ENCODE results near the gene BRPF3. TPM values are rescaled to one million over a fixed set of nuclear protein-coding genes. Genes with fewer than 3 reads are reported as not detected.

BRPF3 gene
- polyA plus RNA-seq, 4 donors = 12.7 to 59.0 (median 19.6) TPM

DNA sequence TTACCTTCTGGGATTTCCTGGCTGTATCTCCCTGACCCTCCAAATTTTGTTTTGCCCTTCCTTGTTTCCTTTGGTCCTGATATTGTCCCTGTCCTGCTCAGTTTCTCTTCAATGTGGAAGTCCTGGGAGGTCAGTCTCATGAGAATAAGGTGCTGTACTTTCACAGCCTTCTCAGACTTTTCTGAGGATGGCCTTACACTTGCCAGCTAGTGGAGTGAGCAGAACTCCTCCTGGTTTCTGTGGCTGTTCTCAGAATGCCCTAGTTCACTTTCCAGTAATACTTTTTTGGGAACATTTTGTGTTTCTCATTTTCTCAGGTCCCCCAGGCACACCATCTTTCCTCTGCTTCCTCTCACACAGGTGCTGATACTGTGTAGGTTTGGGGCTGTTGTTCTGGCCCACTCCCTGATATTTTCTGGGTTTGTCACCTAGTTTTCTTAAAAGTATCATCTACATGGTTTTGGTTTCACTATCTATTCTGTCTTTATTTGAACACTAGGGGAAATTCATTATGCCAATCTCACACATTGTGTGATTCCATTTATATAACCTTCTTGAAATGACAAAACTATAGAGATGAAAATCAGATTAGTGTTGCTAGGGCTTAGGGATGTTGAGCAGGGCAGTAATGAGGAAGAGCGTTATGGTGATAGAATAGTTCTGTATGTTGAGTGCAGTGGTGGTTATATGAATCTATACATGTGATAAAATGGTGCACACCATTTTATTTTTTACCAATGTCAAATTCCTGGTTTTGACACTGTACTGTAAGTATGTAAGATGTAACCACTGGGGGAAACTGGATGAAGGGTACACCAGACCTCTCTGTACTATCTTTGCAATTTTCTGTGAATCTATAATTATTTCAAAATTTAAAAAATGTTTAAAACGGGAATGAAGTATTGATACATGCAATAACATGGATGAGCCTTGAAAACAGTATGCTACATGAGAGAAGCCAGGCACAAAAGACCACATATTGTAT is 27.2 kb upstream of the BRPF3 start:
- DNase-seq = no peak
- peak overlapping the region in 1 of 3 donors; percentile 15 for H3K27ac ChIP-seq (ENCODE audit: low read depth in 1 of 3, low read length in 2 of 3)
- no peaks in the 10 kb centered on the region for H3K4me1 ChIP-seq (ENCODE audit: control insufficient read depth in 3 of 3, insufficient read depth in 2 of 3, low read depth in 1 of 3, low read length in 2 of 3)
- no peaks in the 10 kb centered on the region for H3K27me3 ChIP-seq (ENCODE audit: control insufficient read depth in 3 of 3, insufficient read depth in 3 of 3, low read length in 3 of 3)
- 92 to 94% (median 92%) methylated on average over 2 of the region's 2 CpGs for WGBS, 3 donors
- no peaks in the 10 kb centered on the region for H3K9me3 ChIP-seq (ENCODE audit: control insufficient read depth in 2 of 2, insufficient read depth in 1 of 2, low read depth in 1 of 2, low read length in 1 of 2)
- no peak for FAIRE-seq
- H3K36me3 ChIP-seq (ENCODE audit: control insufficient read depth in 3 of 3, insufficient read depth in 2 of 3, low read depth in 1 of 3, low read length in 3 of 3) = no peaks in the 10 kb centered on the region
- no peak overlapping the region for H3K4me3 ChIP-seq (ENCODE audit: low read depth in 1 of 3, low read length in 3 of 3)

GRCh38 chr6:36170704-36171103 is 25.8 kb upstream of the BRPF3 start:
- FAIRE-seq (no peak), DNase-seq (no peak)
- no peaks in the 10 kb centered on the region for H3K36me3 ChIP-seq (ENCODE audit: control insufficient read depth in 3 of 3, insufficient read depth in 2 of 3, low read depth in 1 of 3, low read length in 3 of 3)
- H3K9me3 ChIP-seq (ENCODE audit: control insufficient read depth in 2 of 2, insufficient read depth in 1 of 2, low read depth in 1 of 2, low read length in 1 of 2) = no peaks in the 10 kb centered on the region
- no peak overlapping the region for H3K27ac ChIP-seq (ENCODE audit: low read depth in 1 of 3, low read length in 2 of 3)
- H3K4me3 ChIP-seq (ENCODE audit: low read depth in 1 of 3, low read length in 3 of 3) = no peak overlapping the region
- WGBS, 3 donors = 97 to 99% (median 99%) methylated on average over 2 of the region's 2 CpGs
- no peaks in the 10 kb centered on the region for H3K4me1 ChIP-seq (ENCODE audit: control insufficient read depth in 3 of 3, insufficient read depth in 2 of 3, low read depth in 1 of 3, low read length in 2 of 3)
- no peaks in the 10 kb centered on the region for H3K27me3 ChIP-seq (ENCODE audit: control insufficient read depth in 3 of 3, insufficient read depth in 3 of 3, low read length in 3 of 3)

GRCh38 chr6:36171573-36171972 is 25.0 kb upstream of the BRPF3 start:
- DNase-seq = no peak
- Histone ChIP-seq H3K36me3 (ENCODE audit: control insufficient read depth in 3 of 3, insufficient read depth in 2 of 3, low read depth in 1 of 3, low read length in 3 of 3) (no peaks in the 10 kb centered on the region), H3K9me3 (ENCODE audit: control insufficient read depth in 2 of 2, insufficient read depth in 1 of 2, low read depth in 1 of 2, low read length in 1 of 2) (no peaks in the 10 kb centered on the region), H3K27me3 (ENCODE audit: control insufficient read depth in 3 of 3, insufficient read depth in 3 of 3, low read length in 3 of 3) (no peaks in the 10 kb centered on the region), H3K4me3 (ENCODE audit: low read depth in 1 of 3, low read length in 3 of 3) (no peak overlapping the region), H3K4me1 (ENCODE audit: control insufficient read depth in 3 of 3, insufficient read depth in 2 of 3, low read depth in 1 of 3, low read length in 2 of 3) (no peaks in the 10 kb centered on the region), H3K27ac (ENCODE audit: low read depth in 1 of 3, low read length in 2 of 3) (no peak overlapping the region)
- 68 to 77% (median 75%) methylated on average over 2 of the region's 2 CpGs for WGBS, 3 donors
- FAIRE-seq = no peak

- H3K36me3 ChIP-seq (ENCODE audit: control insufficient read depth in 3 of 3, insufficient read depth in 2 of 3, low read depth in 1 of 3, low read length in 3 of 3) = no peaks in the 10 kb centered on the region
- FAIRE-seq = no peak
These were observed 19.4 kb upstream of the BRPF3 start for GRCh38 chr6:36177166-36177565.

GRCh38 chr6:36178544-36178943 is 18.0 kb upstream of the BRPF3 start:
- Histone ChIP-seq H3K4me3 (ENCODE audit: low read depth in 1 of 3, low read length in 3 of 3) (no peak overlapping the region), H3K36me3 (ENCODE audit: control insufficient read depth in 3 of 3, insufficient read depth in 2 of 3, low read depth in 1 of 3, low read length in 3 of 3) (no peaks in the 10 kb centered on the region), H3K27ac (ENCODE audit: low read depth in 1 of 3, low read length in 2 of 3) (no peak overlapping the region), H3K4me1 (ENCODE audit: control insufficient read depth in 3 of 3, insufficient read depth in 2 of 3, low read depth in 1 of 3, low read length in 2 of 3) (no peaks in the 10 kb centered on the region), H3K9me3 (ENCODE audit: control insufficient read depth in 2 of 2, insufficient read depth in 1 of 2, low read depth in 1 of 2, low read length in 1 of 2) (peaks cover 0 to 21% of the 10 kb centered on the region in 2 donors), H3K27me3 (ENCODE audit: control insufficient read depth in 3 of 3, insufficient read depth in 3 of 3, low read length in 3 of 3) (no peaks in the 10 kb centered on the region)
- FAIRE-seq (no peak), DNase-seq (no peak)

More at GRCh38 chr6:36177166-36177565, 19.4 kb upstream of the BRPF3 start:
- no peaks in the 10 kb centered on the region for H3K4me1 ChIP-seq (ENCODE audit: control insufficient read depth in 3 of 3, insufficient read depth in 2 of 3, low read depth in 1 of 3, low read length in 2 of 3)
- H3K4me3 ChIP-seq (ENCODE audit: low read depth in 1 of 3, low read length in 3 of 3) = no peak overlapping the region
- H3K27me3 ChIP-seq (ENCODE audit: control insufficient read depth in 3 of 3, insufficient read depth in 3 of 3, low read length in 3 of 3) = no peaks in the 10 kb centered on the region
- DNase-seq = no peak
- H3K9me3 ChIP-seq (ENCODE audit: control insufficient read depth in 2 of 2, insufficient read depth in 1 of 2, low read depth in 1 of 2, low read length in 1 of 2) = peaks cover 0 to 17% of the 10 kb centered on the region in 2 donors
- H3K27ac ChIP-seq (ENCODE audit: low read depth in 1 of 3, low read length in 2 of 3) = no peak overlapping the region

DNA sequence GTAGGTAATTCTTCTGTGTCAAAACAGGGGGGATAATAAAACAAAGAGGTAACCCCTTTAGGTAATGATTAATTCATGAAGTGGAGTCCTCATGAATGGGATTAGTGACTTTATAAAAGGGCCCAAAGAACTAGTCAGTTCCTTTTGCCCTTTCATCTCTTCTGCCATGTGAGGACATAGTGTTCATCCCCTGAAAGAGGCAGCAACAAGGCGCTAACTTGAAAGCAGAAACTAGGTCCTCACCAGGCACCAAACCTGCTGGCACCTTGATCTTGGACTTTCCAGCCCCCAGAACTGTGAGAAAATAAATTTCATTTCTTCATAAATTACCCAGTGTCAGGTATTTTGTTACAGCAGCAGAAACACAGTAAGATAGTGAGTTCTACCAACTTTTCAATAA is 16.4 kb upstream of the BRPF3 start:
- H3K4me3 ChIP-seq (ENCODE audit: low read depth in 1 of 3, low read length in 3 of 3) = no peak overlapping the region
- no peaks in the 10 kb centered on the region for H3K36me3 ChIP-seq (ENCODE audit: control insufficient read depth in 3 of 3, insufficient read depth in 2 of 3, low read depth in 1 of 3, low read length in 3 of 3)
- H3K4me1 ChIP-seq (ENCODE audit: control insufficient read depth in 3 of 3, insufficient read depth in 2 of 3, low read depth in 1 of 3, low read length in 2 of 3) = no peaks in the 10 kb centered on the region
- no peaks in the 10 kb centered on the region for H3K27me3 ChIP-seq (ENCODE audit: control insufficient read depth in 3 of 3, insufficient read depth in 3 of 3, low read length in 3 of 3)
- H3K27ac ChIP-seq (ENCODE audit: low read depth in 1 of 3, low read length in 2 of 3) = no peak overlapping the region
- peaks cover 0 to 21% of the 10 kb centered on the region in 2 donors for H3K9me3 ChIP-seq (ENCODE audit: control insufficient read depth in 2 of 2, insufficient read depth in 1 of 2, low read depth in 1 of 2, low read length in 1 of 2)
- 94 to 100% (median 100%) methylated on average over 1 of the region's 1 CpG for WGBS, 3 donors
- FAIRE-seq (no peak), DNase-seq (no peak)

GRCh38 chr6:36184311-36184710 is 12.2 kb upstream of the BRPF3 start:
- Histone ChIP-seq H3K27ac (ENCODE audit: low read depth in 1 of 3, low read length in 2 of 3) (no peak overlapping the region), H3K27me3 (ENCODE audit: control insufficient read depth in 3 of 3, insufficient read depth in 3 of 3, low read length in 3 of 3) (no peaks in the 10 kb centered on the region), H3K4me3 (ENCODE audit: low read depth in 1 of 3, low read length in 3 of 3) (no peak overlapping the region), H3K36me3 (ENCODE audit: control insufficient read depth in 3 of 3, insufficient read depth in 2 of 3, low read depth in 1 of 3, low read length in 3 of 3) (no peaks in the 10 kb centered on the region), H3K9me3 (ENCODE audit: control insufficient read depth in 2 of 2, insufficient read depth in 1 of 2, low read depth in 1 of 2, low read length in 1 of 2) (peaks cover 0 to 6% of the 10 kb centered on the region in 2 donors), H3K4me1 (ENCODE audit: control insufficient read depth in 3 of 3, insufficient read depth in 2 of 3, low read depth in 1 of 3, low read length in 2 of 3) (no peaks in the 10 kb centered on the region)
- DNase-seq (no peak), FAIRE-seq (no peak)

DNA sequence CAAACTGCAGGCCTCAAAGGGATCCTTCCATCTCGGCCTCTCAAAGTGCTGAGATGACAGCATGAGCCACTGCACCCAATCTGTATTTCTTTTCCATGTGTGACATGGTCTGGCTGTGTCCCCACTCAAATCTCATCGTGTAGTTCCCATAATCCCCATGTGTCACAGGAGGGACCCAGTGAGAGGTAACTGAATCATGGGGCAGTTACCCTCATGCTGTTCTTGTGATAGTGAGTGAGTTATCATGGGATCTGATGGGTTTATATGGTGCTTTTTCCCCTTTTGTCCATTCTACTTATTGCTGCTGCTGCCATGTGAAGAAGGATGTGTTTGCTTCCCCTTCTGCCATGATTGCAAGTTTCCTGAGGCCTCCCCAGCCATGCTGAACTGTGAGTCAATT is 10.3 kb upstream of the BRPF3 start:
- FAIRE-seq = no peak
- Histone ChIP-seq H3K9me3 (ENCODE audit: control insufficient read depth in 2 of 2, insufficient read depth in 1 of 2, low read depth in 1 of 2, low read length in 1 of 2) (peaks cover 0 to 4% of the 10 kb centered on the region in 2 donors), H3K4me3 (ENCODE audit: low read depth in 1 of 3, low read length in 3 of 3) (no peak overlapping the region), H3K27ac (ENCODE audit: low read depth in 1 of 3, low read length in 2 of 3) (no peak overlapping the region), H3K36me3 (ENCODE audit: control insufficient read depth in 3 of 3, insufficient read depth in 2 of 3, low read depth in 1 of 3, low read length in 3 of 3) (no peaks in the 10 kb centered on the region), H3K27me3 (ENCODE audit: control insufficient read depth in 3 of 3, insufficient read depth in 3 of 3, low read length in 3 of 3) (no peaks in the 10 kb centered on the region), H3K4me1 (ENCODE audit: control insufficient read depth in 3 of 3, insufficient read depth in 2 of 3, low read depth in 1 of 3, low read length in 2 of 3) (no peaks in the 10 kb centered on the region)
- no peak for DNase-seq
- 86 to 97% (median 88%) methylated on average over 2 of the region's 2 CpGs for WGBS, 3 donors

DNA sequence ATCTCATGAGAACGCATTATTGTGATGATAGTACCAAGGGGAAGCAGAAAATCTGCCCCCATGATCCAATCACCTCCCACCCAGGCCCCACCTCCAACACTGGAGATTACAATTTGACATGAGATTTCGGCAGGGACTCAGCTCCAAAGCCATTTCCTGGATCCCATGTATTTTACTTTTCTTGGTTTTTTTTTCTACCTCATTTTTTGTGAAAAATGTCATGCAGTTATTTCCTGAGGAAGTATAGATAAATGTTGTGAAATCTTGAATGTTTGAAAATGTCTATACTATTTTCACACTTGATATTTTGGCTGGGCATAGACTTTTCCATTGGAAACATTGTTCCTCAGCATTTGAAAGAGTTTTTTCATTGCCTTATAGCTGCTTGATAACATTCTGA is 9.1 kb upstream of the BRPF3 start:
- Histone ChIP-seq H3K4me3 (ENCODE audit: low read depth in 1 of 3, low read length in 3 of 3) (no peak overlapping the region), H3K9me3 (ENCODE audit: control insufficient read depth in 2 of 2, insufficient read depth in 1 of 2, low read depth in 1 of 2, low read length in 1 of 2) (peaks cover 0 to under 1% of the 10 kb centered on the region in 2 donors), H3K36me3 (ENCODE audit: control insufficient read depth in 3 of 3, insufficient read depth in 2 of 3, low read depth in 1 of 3, low read length in 3 of 3) (peaks cover 0 to 2% (median 0%) of the 10 kb centered on the region in 3 donors), H3K4me1 (ENCODE audit: control insufficient read depth in 3 of 3, insufficient read depth in 2 of 3, low read depth in 1 of 3, low read length in 2 of 3) (no peaks in the 10 kb centered on the region), H3K27ac (ENCODE audit: low read depth in 1 of 3, low read length in 2 of 3) (no peak overlapping the region), H3K27me3 (ENCODE audit: control insufficient read depth in 3 of 3, insufficient read depth in 3 of 3, low read length in 3 of 3) (no peaks in the 10 kb centered on the region)
- DNase-seq (no peak), FAIRE-seq (no peak)
- 89 to 92% (median 90%) methylated on average over 2 of the region's 2 CpGs for WGBS, 3 donors
